Left ventricle myocardium inferior (tissue), 1 donor: Measurements from ENCODE around the gene ANKFY1. TPM values are rescaled to one million over a fixed set of nuclear protein-coding genes. Genes with fewer than 3 reads are reported as not detected.

Experiments
- DNase-seq: peaks from one replicate; pipeline ENCODE4 v3.0.0-alpha.2; 2020
- H3K27ac ChIP-seq: fragments of 200-600 bp; replicated peaks from 2 replicates; pipeline ENCODE4 v1.8.0; 2021
- H3K27me3 ChIP-seq: fragments of 200-600 bp; 2 replicates; pipeline ENCODE4 v1.8.0; 2021; ENCODE audit warnings: low read depth
- H3K36me3 ChIP-seq: fragments of 200-600 bp; 2 replicates; pipeline ENCODE4 v1.8.0; 2021
- H3K4me1 ChIP-seq: fragments of 200-600 bp; 2 replicates; pipeline ENCODE4 v1.8.0; 2021
- H3K4me3 ChIP-seq: fragments of 200-600 bp; 2 replicates; pipeline ENCODE4 v1.8.0; 2021; ENCODE audit warnings: mild to moderate bottlenecking, moderate library complexity
- H3K9me3 ChIP-seq: fragments of 200-600 bp; replicated peaks from 2 replicates; pipeline ENCODE4 v1.8.0; 2021
- intact Hi-C: fragments of 100-400 bp; cut with micrococcal nuclease; formaldehyde crosslinking; loops from one replicate; pipeline ENCODE4 v1.11.0; 2022
- total RNA-seq: library from RNA; stranded (reverse); fragmentation: NEBNext Ultra II Directional; extraction: Animal tissue kit (Norgen Biotek cat#: 25700); gene quantifications from one replicate; pipeline ENCODE4 v1.2.1, GENCODE V29; 2021
- TF ChIP-seq, protein P1 (sequence below): fragments of 200-600 bp; IDR thresholded peaks from 2 replicates; pipeline ENCODE4 v1.8.0; 2021; ENCODE audit warnings: antibody characterized with exemption, mild to moderate bottlenecking, borderline replicate concordance
- donor health status: DM: no; HTN: yes; CAD: no; lungs with severe emphysema.

ANKFY1 gene
- total RNA-seq, 1 donor from 2014 or later = 22.9 TPM

DNA sequence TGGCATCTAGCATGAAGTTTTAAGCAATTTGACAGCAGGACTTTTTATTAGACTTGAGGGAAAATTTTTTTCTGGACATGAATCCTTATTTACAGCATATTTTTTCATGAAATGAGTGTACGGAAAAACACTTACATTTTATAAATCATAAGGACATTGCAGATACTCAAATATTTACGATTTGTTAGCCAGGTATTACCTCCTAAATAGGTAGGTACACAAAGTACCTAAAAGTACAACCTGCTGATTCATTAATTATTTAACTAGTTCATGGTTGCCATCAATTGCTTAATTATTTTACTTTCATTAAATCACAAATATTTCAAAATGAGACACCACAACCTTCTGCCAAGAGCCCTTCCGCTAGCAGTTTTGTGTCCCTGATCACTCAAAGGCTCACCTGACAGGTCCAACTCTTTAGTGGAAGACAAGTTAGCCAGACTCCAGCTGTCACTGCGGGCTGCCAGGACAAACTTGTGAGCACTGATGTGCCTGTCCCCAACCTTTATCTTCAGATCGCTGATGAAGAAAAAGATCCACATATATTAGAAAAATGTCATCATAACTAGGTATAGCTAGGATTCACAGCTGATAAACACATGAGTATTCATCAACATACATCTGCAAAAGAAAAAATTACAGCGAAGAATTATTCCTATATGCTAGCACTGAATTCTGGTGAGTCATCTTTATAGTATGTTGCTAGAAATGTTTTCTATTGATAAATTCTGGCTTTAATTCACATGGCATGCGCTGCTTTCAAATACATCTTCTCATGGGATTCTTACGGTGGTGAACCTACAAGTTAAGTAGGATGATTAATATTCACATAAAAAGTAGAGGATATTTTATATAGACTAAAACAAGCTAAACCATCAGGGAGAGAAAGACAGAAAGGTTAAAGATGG, 28.2 kb downstream of the ANKFY1 start:
- TF ChIP-seq, protein P1, sequence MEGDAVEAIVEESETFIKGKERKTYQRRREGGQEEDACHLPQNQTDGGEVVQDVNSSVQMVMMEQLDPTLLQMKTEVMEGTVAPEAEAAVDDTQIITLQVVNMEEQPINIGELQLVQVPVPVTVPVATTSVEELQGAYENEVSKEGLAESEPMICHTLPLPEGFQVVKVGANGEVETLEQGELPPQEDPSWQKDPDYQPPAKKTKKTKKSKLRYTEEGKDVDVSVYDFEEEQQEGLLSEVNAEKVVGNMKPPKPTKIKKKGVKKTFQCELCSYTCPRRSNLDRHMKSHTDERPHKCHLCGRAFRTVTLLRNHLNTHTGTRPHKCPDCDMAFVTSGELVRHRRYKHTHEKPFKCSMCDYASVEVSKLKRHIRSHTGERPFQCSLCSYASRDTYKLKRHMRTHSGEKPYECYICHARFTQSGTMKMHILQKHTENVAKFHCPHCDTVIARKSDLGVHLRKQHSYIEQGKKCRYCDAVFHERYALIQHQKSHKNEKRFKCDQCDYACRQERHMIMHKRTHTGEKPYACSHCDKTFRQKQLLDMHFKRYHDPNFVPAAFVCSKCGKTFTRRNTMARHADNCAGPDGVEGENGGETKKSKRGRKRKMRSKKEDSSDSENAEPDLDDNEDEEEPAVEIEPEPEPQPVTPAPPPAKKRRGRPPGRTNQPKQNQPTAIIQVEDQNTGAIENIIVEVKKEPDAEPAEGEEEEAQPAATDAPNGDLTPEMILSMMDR = no peak
- no peak for DNase-seq
- no peaks in the 10 kb centered on the region for H3K9me3 ChIP-seq
- intact Hi-C loops = no loop called here
- no peak overlapping the region for H3K4me3 ChIP-seq
- no peaks in the 10 kb centered on the region for H3K27me3 ChIP-seq
- peaks cover 51% of the 10 kb centered on the region for H3K36me3 ChIP-seq
- peaks cover 61% of the 10 kb centered on the region for H3K4me1 ChIP-seq
- peak overlapping the region; percentile 92 for H3K27ac ChIP-seq

DNA sequence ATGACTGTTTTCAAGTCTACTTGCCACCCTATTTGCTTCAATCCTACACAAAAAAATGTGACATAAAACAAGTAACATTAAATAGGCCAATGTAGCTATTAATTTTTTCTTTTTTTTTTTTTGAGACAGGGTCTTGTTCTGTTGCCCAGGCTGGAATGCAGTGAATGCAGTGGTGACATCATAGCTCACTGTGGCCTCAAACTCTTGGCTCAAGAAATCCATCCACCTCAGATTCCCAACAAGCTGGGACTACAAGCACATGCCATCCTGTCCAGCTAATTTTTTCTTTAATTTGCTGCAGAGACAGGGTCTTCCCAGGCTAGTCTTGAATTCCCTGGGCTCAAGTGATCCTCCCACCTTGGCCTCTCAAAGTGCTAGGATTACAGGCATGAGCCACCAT, 29.4 kb downstream of the ANKFY1 start:
- Histone ChIP-seq H3K27me3 (no peaks in the 10 kb centered on the region), H3K27ac (peak overlapping the region; percentile 92), H3K4me3 (no peak overlapping the region), H3K36me3 (peaks cover 39% of the 10 kb centered on the region), H3K4me1 (peaks cover 74% of the 10 kb centered on the region), H3K9me3 (no peaks in the 10 kb centered on the region)
- TF ChIP-seq, protein P1 = no peak
- no peak for DNase-seq
- intact Hi-C loops = no loop called here

DNA sequence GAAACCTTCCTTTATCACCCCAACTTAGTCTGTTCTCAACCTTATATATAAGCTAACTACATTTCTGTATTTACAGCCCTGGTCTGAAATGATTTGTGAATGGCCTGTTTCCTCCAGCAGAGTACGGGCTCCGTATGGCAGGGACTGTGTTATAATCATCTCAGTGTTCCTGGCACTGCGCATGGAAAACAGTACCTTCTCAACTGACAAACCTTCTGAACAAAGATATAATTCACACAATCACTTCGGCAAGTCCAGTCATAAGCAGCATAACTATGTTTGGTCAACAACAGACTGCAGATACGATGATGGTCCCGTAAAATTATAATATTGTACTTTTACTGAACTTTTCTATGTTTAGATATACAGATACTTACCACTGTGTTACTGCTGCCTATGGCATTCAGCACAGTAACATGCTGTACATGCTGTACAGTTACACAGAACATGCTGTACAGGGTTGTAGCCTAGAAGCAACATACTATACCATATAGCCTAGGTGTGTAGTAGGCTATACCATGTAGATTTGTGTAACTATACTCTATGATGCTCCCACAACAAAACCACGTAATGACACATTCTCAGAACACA, 30.0 kb downstream of the ANKFY1 start:
- H3K27ac ChIP-seq = peak overlapping the region; percentile 92
- DNase-seq = no peak
- H3K36me3 ChIP-seq = peaks cover 33% of the 10 kb centered on the region
- no peaks in the 10 kb centered on the region for H3K27me3 ChIP-seq
- no peak overlapping the region for H3K4me3 ChIP-seq
- H3K9me3 ChIP-seq = no peaks in the 10 kb centered on the region
- peaks cover 80% of the 10 kb centered on the region for H3K4me1 ChIP-seq
- intact Hi-C loops = no loop called here
- TF ChIP-seq, protein P1 = no peak

DNA sequence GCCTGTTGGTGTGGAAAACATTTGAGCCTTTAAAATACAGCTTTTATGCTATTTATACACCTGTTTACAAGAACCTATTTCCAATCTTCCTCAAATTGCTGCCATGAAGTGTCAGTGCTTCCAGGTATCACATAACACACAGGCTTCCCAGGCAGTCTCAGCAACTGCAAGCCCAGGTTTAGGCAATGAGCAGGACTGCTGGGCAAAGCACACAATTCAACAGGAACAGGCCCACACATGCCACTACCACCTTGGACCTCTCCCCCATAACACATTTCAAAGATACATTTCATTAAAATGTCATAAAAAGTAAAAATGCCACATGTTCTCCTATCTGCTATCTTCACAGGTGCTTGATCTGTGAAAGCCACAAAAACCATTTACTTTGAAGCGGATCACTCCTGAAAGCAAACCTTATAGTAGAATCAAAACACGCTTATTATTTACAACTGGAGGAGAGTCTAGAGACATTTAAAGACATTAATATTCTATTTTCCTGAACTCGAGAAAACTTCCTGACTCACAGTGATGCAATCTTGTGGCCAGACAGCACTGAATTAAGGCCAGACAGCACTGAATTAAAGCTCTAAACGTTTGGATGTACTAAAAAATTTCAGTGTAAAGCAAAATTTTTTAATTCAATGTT, 31.5 kb downstream of the ANKFY1 start:
- peak overlapping the region; percentile 92 for H3K27ac ChIP-seq
- no peaks in the 10 kb centered on the region for H3K9me3 ChIP-seq
- TF ChIP-seq, protein P1 = no peak
- H3K4me1 ChIP-seq = peaks cover 87% of the 10 kb centered on the region
- peaks cover 22% of the 10 kb centered on the region for H3K36me3 ChIP-seq
- H3K4me3 ChIP-seq = no peak overlapping the region
- DNase-seq = no peak
- H3K27me3 ChIP-seq = no peaks in the 10 kb centered on the region
- intact Hi-C loops = no loop called here

DNA sequence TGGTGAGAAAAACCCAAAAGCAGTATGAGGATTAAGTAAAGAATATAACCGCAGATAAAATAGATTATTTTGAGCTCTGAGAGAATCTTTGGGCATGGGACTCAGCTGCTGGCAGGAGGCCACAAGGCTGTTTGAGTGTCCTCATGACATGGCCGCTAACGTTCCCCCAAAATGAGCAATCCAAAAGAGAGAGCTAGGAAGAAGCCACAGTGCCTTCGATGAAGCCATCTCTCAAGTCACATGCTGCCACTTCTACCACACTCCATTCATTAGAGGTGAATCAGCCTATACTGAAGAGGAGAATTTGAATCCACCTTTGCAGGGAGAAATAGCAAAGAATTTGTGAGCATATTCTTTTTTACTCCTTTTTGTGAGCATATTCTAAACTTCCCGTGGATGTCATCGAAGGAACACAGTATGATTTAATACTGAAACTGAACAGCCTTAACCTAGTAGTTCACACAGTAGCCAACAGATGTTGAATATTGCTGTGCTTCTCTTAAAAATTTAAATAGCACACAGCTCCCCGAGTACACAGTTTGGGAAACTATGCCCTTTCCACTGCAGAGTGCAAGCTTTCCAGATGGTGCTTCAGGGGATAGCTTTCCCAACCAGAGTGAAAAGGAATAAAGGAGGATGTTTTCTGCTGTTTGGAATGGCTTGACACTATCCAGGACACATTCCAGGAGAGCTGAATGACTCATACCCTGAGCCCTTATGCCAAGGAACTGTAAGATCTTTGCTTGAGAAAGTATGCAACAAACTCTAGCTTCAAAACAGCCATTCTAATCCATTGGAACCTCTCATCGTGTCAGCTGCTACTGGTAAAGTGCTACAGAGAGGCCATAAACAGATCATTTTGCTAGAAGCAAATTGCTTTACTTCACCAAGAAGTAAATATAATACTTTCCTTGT, 33.9 kb downstream of the ANKFY1 start:
- intact Hi-C loops = no loop called here
- peaks cover 21% of the 10 kb centered on the region for H3K36me3 ChIP-seq
- no peaks in the 10 kb centered on the region for H3K27me3 ChIP-seq
- H3K4me1 ChIP-seq = peaks cover 67% of the 10 kb centered on the region
- TF ChIP-seq, protein P1 = no peak
- DNase-seq = peak; percentile 51
- no peaks in the 10 kb centered on the region for H3K9me3 ChIP-seq
- peak overlapping the region; percentile 31 for H3K4me3 ChIP-seq
- H3K27ac ChIP-seq = peak overlapping the region; percentile 92
